B cell (primary cell): ENCODE data around the gene TXNL1. TPM values are rescaled to one million over a fixed set of nuclear protein-coding genes. Genes with fewer than 3 reads are reported as not detected.

Experiments used
- ATAC-seq: fragments of 200-7000 bp; cut with Tn5 transposase; one replicate; pipeline ENCODE4 v1.10.0; 2021; ENCODE audit warnings: low read depth, mild to moderate bottlenecking, moderate number of reproducible peaks, moderate library complexity
- CTCF ChIA-PET: fragments of 350-600 bp; sonication (Branson Sonifier 250); formaldehyde crosslinking; loops from one replicate; lab custom pipeline; 2021; ENCODE audit warnings: antibody characterized with exemption, inconsistent platforms; lab: Charles Lee
- POLR2A ChIA-PET: fragments of 350-600 bp; sonication (Branson Sonifier 250); formaldehyde crosslinking; loops from one replicate; lab custom pipeline; 2021; ENCODE audit warnings: antibody characterized with exemption; lab: Charles Lee
- DNase-seq: peaks from one replicate; pipeline ENCODE4 v3.0.0; 2013
- H2AFZ ChIP-seq: 2 replicates; pipeline ENCODE4 v1.6.1; 2012; ENCODE audit warnings: mild to moderate bottlenecking, low read depth, low read length; ENCODE audit not compliant: insufficient read depth, poor library complexity, severe bottlenecking
- H3K27ac ChIP-seq, 2 donors: 1 replicate in 1 of 2; 2 replicates in 1 of 2; pipeline ENCODE4 v1.5.1; 2012 to 2013; ENCODE audit warnings: low read length in 2 of 2, mild to moderate bottlenecking in 2 of 2, moderate library complexity in 1 of 2
- H3K27me3 ChIP-seq, 4 experiments: fragments of 200-600 bp in 1 of 4; sonication (generic) in 1 of 4; replicated peaks in 1 of 4; 1 replicate in 2 of 4; 2 replicates in 2 of 4; pipeline versions ENCODE4 v1.6.1 to v1.7.0; 2013 to 2016; ENCODE audit warnings: low read length in 3 of 4, mild to moderate bottlenecking in 2 of 4, mixed read lengths in 1 of 4, moderate library complexity in 1 of 4; ENCODE audit not compliant: insufficient read depth in 4 of 4, control insufficient read depth in 3 of 4; ENCODE audit errors: control extremely low read depth in 1 of 4
- H3K36me3 ChIP-seq, 2 experiments: replicated peaks in 1 of 2; 1 replicate in 1 of 2; 2 replicates in 1 of 2; pipeline versions ENCODE4 v1.6.1 to v1.7.1; 2013; ENCODE audit warnings: low read length in 1 of 2; ENCODE audit not compliant: insufficient read depth in 2 of 2, control insufficient read depth in 1 of 2; ENCODE audit errors: control extremely low read depth in 1 of 2, extremely low read depth in 1 of 2
- H3K4me1 ChIP-seq, 2 donors: fragments of 200-600 bp in 1 of 2; sonication (generic) in 1 of 2; 1 replicate in 1 of 2; 2 replicates in 1 of 2; pipeline versions ENCODE4 v1.5.1 to v1.6.1; 2013 to 2017; ENCODE audit warnings: low read length in 2 of 2; ENCODE audit not compliant: control insufficient read depth in 2 of 2, insufficient read depth in 2 of 2
- H3K4me2 ChIP-seq: replicated peaks from 2 replicates; pipeline ENCODE3; 2012; ENCODE audit warnings: mild to moderate bottlenecking, low read depth, low read length; ENCODE audit not compliant: poor library complexity, severe bottlenecking
- H3K4me3 ChIP-seq, 5 experiments: fragments of 200-600 bp in 1 of 5; sonication (generic) in 1 of 5; 1 replicate in 3 of 5; 2 replicates in 2 of 5; pipeline versions ENCODE4 v1.5.1 to v1.7.0; 2011 to 2016; ENCODE audit warnings: low read length in 4 of 5, mild to moderate bottlenecking in 4 of 5, low read depth in 2 of 5, control low read depth in 1 of 5, moderate library complexity in 1 of 5; ENCODE audit not compliant: insufficient read depth in 1 of 5; ENCODE audit errors: control extremely low read depth in 1 of 5, extremely low read depth in 1 of 5
- H3K79me2 ChIP-seq: fragments of 200-600 bp; sonication (generic); one replicate; pipeline ENCODE4 v1.6.0; 2016; ENCODE audit warnings: low read length; ENCODE audit not compliant: control insufficient read depth, insufficient read depth
- H3K9ac ChIP-seq: fragments of 200-600 bp; sonication (generic); 2 replicates; pipeline ENCODE4 v1.6.1; 2017; ENCODE audit warnings: mild to moderate bottlenecking, low read length, moderate library complexity
- H3K9me3 ChIP-seq, 3 donors: one replicate each; pipeline versions ENCODE4 v1.6.1 to v1.7.1; 2013; ENCODE audit warnings: low read length in 2 of 3; ENCODE audit not compliant: control insufficient read depth in 2 of 3, insufficient read depth in 1 of 3; ENCODE audit errors: control extremely low read depth in 1 of 3
- H4K20me1 ChIP-seq: 2 replicates; pipeline ENCODE4 v1.6.0; 2012; ENCODE audit warnings: mild to moderate bottlenecking, low read length; ENCODE audit not compliant: insufficient read depth, control insufficient read depth, poor library complexity, severe bottlenecking
- H3K27ac Mint-ChIP-seq: one replicate; pipeline ENCODE4 v1.8.0; 2021; ENCODE audit warnings: mixed read lengths
- H3K27me3 Mint-ChIP-seq: one replicate; pipeline ENCODE4 v1.8.0; 2021; ENCODE audit warnings: mixed read lengths
- H3K4me1 Mint-ChIP-seq: one replicate; pipeline ENCODE4 v1.8.0; 2021; ENCODE audit warnings: mixed read lengths
- H3K4me3 Mint-ChIP-seq: one replicate; pipeline ENCODE4 v1.8.0; 2021; ENCODE audit warnings: mixed read lengths
- H3K9me3 Mint-ChIP-seq: one replicate; pipeline ENCODE4 v1.8.0; 2022; ENCODE audit warnings: mixed read lengths; ENCODE audit not compliant: insufficient read depth
- CTCF ChIP-seq: fragments of 200-600 bp; IDR thresholded peaks from one replicate; pipeline ENCODE4 v1.8.0; 2022; ENCODE audit warnings: antibody characterized with exemption, mild to moderate bottlenecking
- EZH2 ChIP-seq: IDR thresholded peaks from 2 replicates; pipeline ENCODE4 v1.6.1; 2012; ENCODE audit warnings: borderline replicate concordance, low read depth, mild to moderate bottlenecking, moderate library complexity, low read length; ENCODE audit not compliant: insufficient read depth, poor library complexity, severe bottlenecking
- WGBS: methylation state at CpG from one replicate; pipeline ENCODE4 v1.1.5; 2013; ENCODE audit warnings: missing lambda C conversion rate; ENCODE audit not compliant: insufficient coverage; 5-methylcytosine and 5-hydroxymethylcytosine counted together
- intact Hi-C: fragments of 100-400 bp; cut with micrococcal nuclease; formaldehyde crosslinking; loops from one replicate; pipeline ENCODE4 v1.10.0; 2022
- polyA plus RNA-seq: library from polyadenylated mRNA; depleted of rRNA; stranded (reverse); fragments of >200 nt; gene quantifications from 2 replicates; pipeline ENCODE4 v1.2.3, GENCODE V29; 2012
- total RNA-seq, 2 donors: library from RNA; stranded (reverse); fragments of 120-200 nt in 1 of 2; gene quantifications; 1 replicate in 1 of 2; 2 replicates in 1 of 2; pipeline versions ENCODE4 v1.2.3 to v1.2.4, GENCODE V29; 2013 to 2022

Gene TXNL1
- total and polyA plus RNA-seq, 2 donors (not counting 1 experiment from before 2014, with no cell fraction given): 20.2 to 45.4 TPM

GRCh38 chr18:56678836-56679565 is 40.6 kb upstream of the TXNL1 start:
- WGBS: 100% methylated on average over 2 of the region's 4 CpGs
- Mint-ChIP-seq H3K9me3 (peaks cover 9% of the 10 kb centered on the region), H3K27ac (no peak overlapping the region), H3K4me3 (no peak overlapping the region), H3K27me3 (no peaks in the 10 kb centered on the region), H3K4me1 (no peaks in the 10 kb centered on the region)
- no peaks in the 10 kb centered on the region for H3K79me2 ChIP-seq
- CTCF ChIA-PET: no interaction called here
- H3K9ac ChIP-seq: no peak overlapping the region
- no peak overlapping the region for H2AFZ ChIP-seq
- no peaks in the 10 kb centered on the region for H4K20me1 ChIP-seq
- intact Hi-C loops: no loop called here
- TF ChIP-seq CTCF (no peak), EZH2 (no peak)
- DNase-seq (no peak), ATAC-seq (no peak)
- no peaks in the 10 kb centered on the region for H3K27me3 ChIP-seq
- no peak overlapping the region for H3K27ac ChIP-seq
- H3K9me3 ChIP-seq: peaks cover 0 to 3% (median 0%) of the 10 kb centered on the region in 3 donors
- no peaks in the 10 kb centered on the region for H3K4me1 ChIP-seq
- peaks cover 2 to 7% of the 10 kb centered on the region in 2 experiments for H3K36me3 ChIP-seq
- H3K4me2 ChIP-seq: no peak overlapping the region
- H3K4me3 ChIP-seq: no peak overlapping the region
- POLR2A ChIA-PET: no interaction called here

DNA sequence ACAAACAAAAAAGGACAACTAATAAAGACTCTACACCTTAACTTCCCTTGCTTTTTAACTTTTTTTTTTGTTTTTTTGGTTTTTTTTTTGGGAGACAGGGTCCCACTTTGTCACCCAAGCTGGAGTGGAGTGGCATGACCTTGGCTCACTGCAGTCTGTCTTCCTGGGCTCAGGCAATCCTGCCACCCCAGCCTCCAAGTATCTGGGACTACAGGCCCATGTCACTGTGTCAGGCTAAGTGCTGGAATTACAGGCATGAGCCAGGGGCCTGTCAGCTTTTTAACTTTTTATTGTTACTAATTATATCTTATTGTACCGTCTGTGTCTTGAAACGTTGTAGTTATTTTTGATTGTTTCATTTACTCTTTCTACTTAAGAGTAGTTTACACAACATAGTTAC is 38.2 kb upstream of the TXNL1 start:
- ChIA-PET CTCF (no interaction called here), POLR2A (no interaction called here)
- Mint-ChIP-seq H3K9me3 (peaks cover 9% of the 10 kb centered on the region), H3K4me1 (peaks cover under 1% of the 10 kb centered on the region), H3K4me3 (no peak overlapping the region), H3K27me3 (no peaks in the 10 kb centered on the region), H3K27ac (no peak overlapping the region)
- Histone ChIP-seq H3K79me2 (peaks cover 2% of the 10 kb centered on the region), H3K27ac (no peak overlapping the region), H3K9ac (no peak overlapping the region), H3K36me3 (peaks cover 2 to 4% of the 10 kb centered on the region in 2 experiments), H2AFZ (no peak overlapping the region), H4K20me1 (no peaks in the 10 kb centered on the region), H3K4me1 (no peaks in the 10 kb centered on the region), H3K9me3 (peaks cover 0 to 3% (median 0%) of the 10 kb centered on the region in 3 donors), H3K4me3 (no peak overlapping the region), H3K27me3 (no peaks in the 10 kb centered on the region), H3K4me2 (no peak overlapping the region)
- ATAC-seq (no peak), DNase-seq (no peak)
- intact Hi-C loops: no loop called here
- TF ChIP-seq CTCF (no peak), EZH2 (no peak)
- no CpG with 5 or more reads among the region's 2 CpGs for WGBS
